Measurements from ENCODE around the gene NXF3. TPM values are rescaled to one million over a fixed set of nuclear protein-coding genes. Genes with fewer than 3 reads are reported as not detected.
"Not testable (repeated sequence)": the region's sequence is repeated elsewhere in the genome, so short reads cannot be mapped to it uniquely, and the experiment has no call there.

The NXF3 gene
- total RNA-seq, 1 experiment from 2014 or later = 1.4 TPM

DNA sequence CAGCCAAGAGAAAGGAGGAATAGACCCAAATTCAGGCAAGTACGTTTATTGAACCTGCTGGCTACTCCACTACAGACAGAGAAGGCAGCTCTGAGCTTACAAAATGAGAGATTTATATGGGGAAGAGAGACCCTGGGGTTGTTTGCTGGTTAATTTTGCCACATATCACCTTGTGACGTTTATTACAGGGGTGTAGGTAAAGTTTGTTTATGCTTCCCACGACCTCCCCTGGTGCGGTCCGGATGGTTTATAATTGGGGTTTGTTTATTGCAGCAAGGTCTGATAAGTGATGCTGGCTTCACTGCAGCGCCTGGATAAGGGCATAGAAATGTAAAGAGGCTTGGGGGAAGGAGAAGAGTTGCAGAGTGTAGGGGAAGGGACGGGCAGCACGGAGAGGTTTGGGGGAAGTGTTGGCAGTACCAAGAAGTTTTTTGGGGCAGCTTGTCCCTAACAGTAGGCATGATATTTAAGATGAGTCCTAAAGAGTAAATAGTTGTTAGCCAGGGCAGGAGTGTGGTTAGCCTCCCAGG lies 41.6 kb downstream of the NXF3 start:
- peak; percentile 46 for DNase-seq (ENCODE audit: low read depth)

DNA sequence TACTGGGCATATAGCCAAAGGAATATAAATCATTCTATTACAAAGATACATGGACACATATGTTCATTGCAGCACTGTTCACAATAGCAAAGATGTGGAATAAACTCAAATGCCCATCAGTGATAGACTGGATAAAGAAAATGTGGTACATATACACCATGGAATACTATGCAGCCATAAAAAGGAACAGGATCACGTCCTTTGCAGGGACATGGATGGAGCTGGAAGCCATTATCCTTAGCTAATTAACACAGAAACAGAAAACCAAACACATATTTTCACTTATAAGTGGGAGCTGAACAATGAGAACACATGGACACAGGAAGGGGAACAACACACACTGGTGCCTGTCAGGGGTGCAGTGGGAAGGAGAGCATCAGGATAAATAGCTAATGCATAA lies 59.6 kb downstream of the NXF3 start:
- DNase-seq (ENCODE audit: low read depth) = not testable (repeated sequence)

Other genes starting within 250 kb of the NXF3 start
- 0.25 TPM in 1 of 2 replicates, not detected in the other for gene RAB40AL, start 155.9 kb downstream of the NXF3 start, total RNA-seq (2014; rRNA removed; shearing (Covaris generic))
- gene BEX1, start 29.0 kb downstream of the NXF3 start, total RNA-seq (2014; rRNA removed; shearing (Covaris generic)) = 561 and 726 TPM in 2 replicates
- 6.3 and 7.3 TPM in 2 replicates for gene BEX4, start 122.0 kb upstream of the NXF3 start, total RNA-seq (2014; rRNA removed; shearing (Covaris generic))
- 160 and 176 TPM in 2 replicates for gene TCEAL8, start 162.0 kb upstream of the NXF3 start, total RNA-seq (2014; rRNA removed; shearing (Covaris generic))
- gene TCEAL5, start 183.6 kb upstream of the NXF3 start, total RNA-seq (2014; rRNA removed; shearing (Covaris generic)) = not detected in 2 replicates
- gene BEX2, start 217.8 kb upstream of the NXF3 start, total RNA-seq (2014; rRNA removed; shearing (Covaris generic)) = 8.9 and 15.4 TPM in 2 replicates
- gene TCEAL7, start 237.1 kb upstream of the NXF3 start, total RNA-seq (2014; rRNA removed; shearing (Covaris generic)) = 5.2 and 6.3 TPM in 2 replicates